RWPE1 (cell line): Measurements from ENCODE around the gene TUFT1.
A peak's percentile ranks its signal among the peaks of the same experiment; 100 is the strongest.

Source experiments
- CTCF ChIA-PET: fragments of 350-600 bp; sonication (Branson Sonifier 250); formaldehyde crosslinking; extraction: SDS; loops from one replicate; lab custom pipeline; 2021; lab: Yijun Ruan, JAX
- POLR2A ChIA-PET: fragments of 400-600 bp; formaldehyde crosslinking; extraction: SDS; loops from one replicate; lab custom pipeline; 2020; ENCODE audit warnings: antibody characterized with exemption; ENCODE audit not compliant: low non-redundant PET; lab: Yijun Ruan, JAX
- DNase-seq: peaks from one replicate; pipeline ENCODE4 v3.0.0; 2012; ENCODE audit warnings: low spot score
- H3K27ac ChIP-seq: fragments of 450-650 bp; 2 replicates; pipeline ENCODE4 v1.5.1; 2017
- CTCF ChIP-seq: fragments of 450-650 bp; conservative IDR thresholded peaks from 2 replicates; pipeline ENCODE4 v1.5.1; 2017; ENCODE audit warnings: low read depth, mild to moderate bottlenecking

The TUFT1 gene

DNA sequence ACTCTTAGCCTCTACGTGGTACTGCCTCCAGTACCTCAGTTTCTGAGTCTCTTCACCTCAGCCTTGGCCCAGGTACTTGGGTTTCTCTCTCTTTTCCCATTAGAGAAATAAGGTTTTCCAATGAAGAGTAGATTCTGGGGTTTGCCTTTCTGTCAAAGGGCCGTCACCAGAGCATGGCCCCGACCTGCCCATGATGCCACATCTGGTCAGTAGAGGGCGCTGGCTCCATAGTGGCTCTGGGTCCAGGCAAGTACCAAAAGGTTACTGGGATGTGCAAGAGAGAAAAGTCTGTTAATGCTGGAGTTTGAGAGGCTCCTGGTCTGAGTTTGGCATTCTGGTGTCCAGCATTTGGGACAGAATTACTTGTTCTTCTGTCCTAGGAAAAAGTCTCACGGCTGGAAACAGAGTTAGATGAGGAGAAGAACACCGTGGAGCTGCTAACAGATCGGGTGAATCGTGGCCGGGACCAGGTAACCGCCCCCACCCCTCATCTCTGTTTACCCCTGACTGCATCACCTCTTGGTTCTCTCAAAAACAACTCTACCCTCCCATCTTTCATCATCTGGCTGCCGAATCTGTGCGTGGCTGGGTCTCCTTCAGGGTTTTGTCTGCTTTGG is 5.3 kb upstream of the TUFT1 start:
- DNase-seq: no peak
- H3K27ac ChIP-seq: peak overlapping the region; percentile 40
- peak; percentile 90 for TF ChIP-seq CTCF
- CTCF ChIA-PET: interaction anchor here (0.5 to 1.0 kb wide), 3 partner anchors 12 to 345 kb away, joined by 3 to 6 read pairs (median 5); partner anchors contain the start of gene VPS72
- POLR2A ChIA-PET: no interaction called here

GRCh38 chr1:151535326-151536271 is 4.5 kb upstream of the TUFT1 start:
- no peak for TF ChIP-seq CTCF
- ChIA-PET CTCF (interaction anchor here (0.5 to 1.0 kb wide), 5 partner anchors 9 to 346 kb away, joined by 3 to 9 read pairs (median 5); partner anchors contain the start of gene VPS72), POLR2A (no interaction called here)
- DNase-seq: no peak
- peak overlapping the region; percentile 40 for H3K27ac ChIP-seq

DNA sequence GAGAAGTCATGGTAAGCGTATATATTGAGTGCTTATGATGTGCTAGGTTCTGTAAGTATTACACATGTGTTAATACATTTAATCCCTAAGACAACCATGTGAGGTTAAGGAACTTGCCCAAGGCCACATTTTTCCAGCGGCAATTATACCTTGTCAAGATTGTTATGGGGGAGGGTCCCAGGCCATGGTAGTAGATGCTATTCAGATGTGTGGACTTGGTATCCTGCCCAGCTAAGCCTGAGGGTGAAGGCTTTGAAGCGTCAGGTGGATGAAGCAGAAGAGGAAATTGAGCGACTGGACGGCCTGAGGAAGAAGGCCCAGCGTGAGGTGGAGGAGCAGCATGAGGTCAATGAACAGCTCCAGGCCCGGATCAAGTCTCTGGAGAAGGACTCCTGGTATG is 3.6 kb upstream of the TUFT1 start:
- ChIA-PET CTCF (no interaction called here), POLR2A (no interaction called here)
- no peak for TF ChIP-seq CTCF
- no peak for DNase-seq
- peak overlapping the region; percentile 84 for H3K27ac ChIP-seq

DNA sequence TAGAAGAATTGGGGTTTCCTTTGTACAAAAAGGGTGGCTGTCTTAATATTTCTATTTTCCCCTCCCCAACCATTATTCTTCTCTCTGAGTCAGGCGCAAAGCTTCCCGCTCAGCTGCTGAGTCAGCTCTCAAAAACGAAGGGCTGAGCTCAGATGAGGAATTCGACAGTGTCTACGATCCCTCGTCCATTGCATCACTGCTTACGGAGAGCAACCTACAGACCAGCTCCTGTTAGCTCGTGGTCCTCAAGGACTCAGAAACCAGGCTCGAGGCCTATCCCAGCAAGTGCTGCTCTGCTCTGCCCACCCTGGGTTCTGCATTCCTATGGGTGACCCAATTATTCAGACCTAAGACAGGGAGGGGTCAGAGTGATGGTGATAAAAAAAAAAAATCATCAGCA is 3.0 kb upstream of the TUFT1 start:
- H3K27ac ChIP-seq: peak overlapping the region; percentile 84
- ChIA-PET POLR2A (no interaction called here), CTCF (interaction anchor here (0.5 to 1.4 kb wide), 2 partner anchors 57 to 226 kb away, joined by 3 to 4 read pairs; partner anchors contain the start of gene MRPL9)
- peak; percentile 87 for DNase-seq
- no peak for TF ChIP-seq CTCF

- DNase-seq: peak; percentile 92
- no peak for TF ChIP-seq CTCF
- CTCF ChIA-PET: interaction anchor here (0.6 kb wide), 1 partner anchor 34 kb away, joined by 3 read pairs; no protein-coding TSS in a partner anchor
- POLR2A ChIA-PET: interaction anchor here (0.5 to 1.2 kb wide), 3 partner anchors 33 to 336 kb away, joined by 3 to 4 read pairs (median 4); no protein-coding TSS in a partner anchor
- peak overlapping the region; percentile 97 for H3K27ac ChIP-seq
Observed at GRCh38 chr1:151539321-151540020, 638 bp upstream of the TUFT1 start.

DNA sequence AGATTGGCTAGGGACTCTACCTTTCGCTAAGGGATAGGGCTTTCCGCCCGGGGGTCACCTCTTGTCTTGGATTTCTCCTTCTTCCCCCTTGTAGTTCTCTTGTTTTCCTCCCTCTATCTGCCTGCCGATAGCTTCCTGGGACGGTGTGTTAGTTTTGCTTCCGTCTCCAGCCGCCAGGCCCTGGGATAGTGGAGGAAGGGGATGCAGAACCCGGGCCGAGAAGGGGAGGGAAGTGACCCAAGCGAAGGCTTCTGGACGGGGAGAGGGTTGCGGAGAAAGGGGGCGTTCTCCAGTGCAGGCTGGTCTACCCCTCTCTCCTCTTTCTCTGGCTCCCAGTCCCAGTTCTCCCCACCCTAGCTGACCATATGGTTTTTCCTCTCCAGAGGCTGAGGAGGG is 871 bp downstream of the TUFT1 start:
- ChIA-PET CTCF (interaction anchor here (0.6 kb wide), 1 partner anchor 26 kb away, joined by 9 read pairs; no protein-coding TSS in a partner anchor), POLR2A (no interaction called here)
- H3K27ac ChIP-seq: peak overlapping the region; percentile 97
- no peak for TF ChIP-seq CTCF
- no peak for DNase-seq
